AG08395 (cell line): ENCODE results near the gene LRRC8B.
"Not testable (repeated sequence)": the region's sequence is repeated elsewhere in the genome, so short reads cannot be mapped to it uniquely, and the experiment has no call there.

Experiments used
- DNase-seq: peaks from one replicate; pipeline ENCODE4 v3.0.0; 2012; ENCODE audit warnings: mixed read lengths, low spot score

The LRRC8B gene

GRCh38 chr1:89584211-89584610, 59.6 kb downstream of the LRRC8B start:
- no peak for DNase-seq

DNA sequence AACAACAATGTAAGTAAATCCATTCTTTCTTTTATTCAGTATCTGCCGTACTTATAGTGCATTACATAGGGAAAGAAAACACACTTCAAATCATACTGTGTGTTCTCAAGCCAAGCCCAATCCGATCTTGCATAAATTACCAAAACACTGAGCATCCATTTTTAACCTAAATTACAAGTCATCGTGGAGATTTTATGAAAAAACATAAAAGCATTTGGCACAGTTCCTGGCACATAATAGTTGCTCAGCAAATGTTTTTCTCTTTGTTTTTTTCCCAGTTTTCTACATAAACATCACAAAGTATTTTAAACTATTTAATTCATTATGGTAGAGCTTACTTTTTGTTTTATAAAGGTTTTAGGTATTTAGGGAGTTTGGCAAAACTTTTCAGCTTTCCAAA, 60.2 kb downstream of the LRRC8B start:
- no peak for DNase-seq

DNA sequence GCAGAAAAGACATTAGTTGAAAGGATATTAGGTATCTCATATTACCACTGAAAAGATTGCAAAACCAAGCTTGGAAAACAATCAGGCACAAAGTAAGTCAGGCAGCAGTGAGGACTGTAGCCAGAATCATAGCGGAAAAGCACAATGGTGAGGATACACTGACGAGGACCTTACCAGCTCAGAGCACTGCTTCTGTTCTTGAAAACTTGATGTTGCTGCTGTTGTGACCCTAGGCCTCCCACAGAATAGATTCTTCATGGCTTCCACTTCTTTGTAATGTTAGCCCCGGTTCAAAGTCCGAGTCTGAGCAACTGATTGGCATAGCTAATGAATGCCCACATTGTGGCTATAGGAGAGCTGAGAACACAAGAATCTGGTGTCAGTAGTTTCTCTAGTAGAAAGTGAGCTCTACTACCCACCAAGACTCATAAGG, 63.1 kb downstream of the LRRC8B start:
- no peak for DNase-seq

- no peak for DNase-seq
Observed at GRCh38 chr1:89588480-89588879, 63.9 kb downstream of the LRRC8B start.

- DNase-seq: no peak
Observed at GRCh38 chr1:89589515-89589914, 64.9 kb downstream of the LRRC8B start.

GRCh38 chr1:89590341-89591080, 65.9 kb downstream of the LRRC8B start:
- no peak for DNase-seq

DNA sequence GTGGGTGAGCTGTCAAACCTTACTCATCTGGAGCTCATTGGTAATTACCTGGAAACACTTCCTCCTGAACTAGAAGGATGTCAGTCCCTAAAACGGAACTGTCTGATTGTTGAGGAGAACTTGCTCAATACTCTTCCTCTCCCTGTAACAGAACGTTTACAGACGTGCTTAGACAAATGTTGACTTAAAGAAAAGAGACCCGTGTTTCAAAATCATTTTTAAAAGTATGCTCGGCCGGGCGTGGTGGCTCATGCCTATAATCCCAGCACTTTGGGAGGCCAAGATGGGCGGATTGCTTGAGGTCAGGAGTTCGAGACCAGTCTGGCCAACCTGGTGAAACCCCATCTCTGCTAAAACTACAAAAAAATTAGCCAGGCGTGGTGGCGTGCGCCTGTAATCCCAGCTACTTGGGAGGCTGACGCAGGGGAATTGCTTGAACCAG, 68.3 kb downstream of the LRRC8B start:
- not testable (repeated sequence) for DNase-seq

GRCh38 chr1:89594096-89594740, 69.6 kb downstream of the LRRC8B start:
- no peak for DNase-seq

DNA sequence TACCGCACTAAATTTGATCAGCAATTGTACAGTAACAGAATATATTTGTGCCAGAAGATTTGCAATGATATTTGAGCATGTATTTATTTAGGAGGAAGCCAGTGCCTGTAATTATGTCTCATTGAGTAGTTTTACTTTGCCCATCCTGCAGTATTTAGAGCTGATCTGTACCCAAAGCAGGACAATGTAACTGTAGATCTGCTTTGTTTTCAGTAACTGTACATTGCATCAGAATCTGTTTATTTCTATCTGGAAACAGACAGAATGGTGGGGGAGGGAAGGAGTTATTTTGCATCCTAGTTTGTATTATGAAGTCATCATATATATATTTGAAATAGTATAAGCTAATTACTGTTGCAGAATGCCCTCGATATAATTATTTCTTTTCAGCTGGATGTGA, 72.1 kb downstream of the LRRC8B start:
- DNase-seq: no peak

- peak; percentile 63 for DNase-seq
Observed at GRCh38 chr1:89598450-89599331, 74.1 kb downstream of the LRRC8B start.

DNA sequence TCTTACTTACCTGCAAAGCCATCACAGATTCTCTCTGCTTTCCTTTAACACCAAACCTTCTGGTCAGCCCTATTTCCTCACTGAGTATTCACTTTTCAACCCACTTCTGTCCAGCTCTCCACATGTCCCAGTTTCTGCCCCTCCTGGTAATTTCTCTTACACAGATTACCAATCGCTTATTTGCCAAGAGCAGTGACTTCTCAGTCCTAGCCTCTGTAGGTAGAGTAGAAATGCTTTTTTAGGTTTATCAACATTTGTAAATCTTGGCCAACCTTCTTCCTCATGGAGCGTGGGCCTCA, 74.7 kb downstream of the LRRC8B start:
- DNase-seq: no peak

DNA sequence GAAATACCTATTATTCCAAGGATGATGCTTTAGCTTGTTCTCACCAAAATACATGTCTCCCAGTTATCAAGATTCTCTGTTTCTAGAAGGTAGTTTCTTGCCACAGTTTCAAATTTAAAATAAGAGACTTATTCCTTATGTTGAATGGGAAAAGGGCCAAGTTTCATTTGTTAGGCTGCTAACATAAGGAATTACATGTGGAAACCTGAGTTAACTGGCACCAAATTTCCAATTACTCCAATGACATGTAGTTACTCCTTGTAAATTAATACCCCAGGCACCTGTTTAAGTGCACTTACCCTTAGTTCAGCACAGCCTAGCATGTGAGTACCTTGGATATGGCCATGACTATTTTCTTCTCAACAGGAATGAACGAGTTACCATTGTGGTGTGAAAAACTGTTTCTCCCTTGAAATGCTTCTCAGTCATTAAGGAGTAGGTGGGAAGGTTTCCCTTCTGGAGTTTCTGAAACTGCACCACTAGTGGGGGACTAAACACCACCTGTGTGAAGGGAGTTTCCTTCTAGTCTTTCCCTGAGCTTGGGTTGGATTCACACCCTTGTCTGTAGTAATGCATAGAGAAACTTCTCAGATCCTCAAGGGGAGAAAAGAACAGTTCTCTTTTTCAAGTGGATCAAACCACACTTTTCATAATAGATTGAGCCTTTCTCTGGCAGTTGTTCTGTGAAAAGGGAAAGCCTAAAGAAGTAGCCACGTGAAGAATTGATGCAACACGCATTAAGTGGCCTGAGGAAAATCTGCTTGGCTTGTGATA, 76.0 kb downstream of the LRRC8B start:
- DNase-seq: no peak

- DNase-seq: no peak
Observed at GRCh38 chr1:89602871-89603404, 78.3 kb downstream of the LRRC8B start.

- peak; percentile 17 for DNase-seq
Observed at GRCh38 chr1:89603651-89604413, 79.2 kb downstream of the LRRC8B start.

DNA sequence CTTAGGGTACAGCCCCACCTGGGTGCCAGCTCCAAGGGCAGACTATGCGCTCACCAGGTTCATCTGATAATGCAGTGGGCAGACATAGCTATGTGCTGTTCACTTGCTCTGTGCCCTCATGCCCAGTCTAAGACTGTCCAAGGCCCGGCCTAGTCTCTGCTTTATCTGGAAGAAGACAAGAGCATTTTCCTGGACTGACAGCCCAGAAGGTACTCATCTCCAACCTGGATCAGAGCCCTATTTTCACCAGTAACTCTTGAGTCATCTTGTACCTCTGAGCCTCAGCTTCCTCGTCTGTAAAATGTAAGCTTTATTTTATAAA, 79.7 kb downstream of the LRRC8B start:
- DNase-seq: no peak

GRCh38 chr1:89605692-89606091, 81.1 kb downstream of the LRRC8B start:
- DNase-seq: peak; percentile 22

- DNase-seq: no peak
Observed at GRCh38 chr1:89606227-89606980, 81.8 kb downstream of the LRRC8B start.

DNA sequence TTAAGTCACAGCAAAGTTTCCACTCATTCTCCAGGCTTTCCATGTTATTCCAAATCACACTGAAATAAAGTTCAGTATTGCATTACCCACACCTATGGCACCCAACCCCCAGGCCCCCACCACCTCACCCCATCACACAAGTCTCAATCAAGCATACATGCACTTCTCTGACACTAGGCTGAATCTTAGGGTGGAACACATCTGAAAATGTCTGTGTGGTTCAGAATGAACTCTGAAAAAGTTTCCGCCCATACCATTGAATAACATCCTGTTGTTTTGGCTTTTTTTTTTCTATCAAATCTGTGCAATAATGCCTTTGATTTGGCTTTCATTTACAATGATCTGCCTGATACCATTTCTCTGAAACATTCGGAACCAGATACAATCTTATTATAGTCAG, 82.5 kb downstream of the LRRC8B start:
- no peak for DNase-seq

DNA sequence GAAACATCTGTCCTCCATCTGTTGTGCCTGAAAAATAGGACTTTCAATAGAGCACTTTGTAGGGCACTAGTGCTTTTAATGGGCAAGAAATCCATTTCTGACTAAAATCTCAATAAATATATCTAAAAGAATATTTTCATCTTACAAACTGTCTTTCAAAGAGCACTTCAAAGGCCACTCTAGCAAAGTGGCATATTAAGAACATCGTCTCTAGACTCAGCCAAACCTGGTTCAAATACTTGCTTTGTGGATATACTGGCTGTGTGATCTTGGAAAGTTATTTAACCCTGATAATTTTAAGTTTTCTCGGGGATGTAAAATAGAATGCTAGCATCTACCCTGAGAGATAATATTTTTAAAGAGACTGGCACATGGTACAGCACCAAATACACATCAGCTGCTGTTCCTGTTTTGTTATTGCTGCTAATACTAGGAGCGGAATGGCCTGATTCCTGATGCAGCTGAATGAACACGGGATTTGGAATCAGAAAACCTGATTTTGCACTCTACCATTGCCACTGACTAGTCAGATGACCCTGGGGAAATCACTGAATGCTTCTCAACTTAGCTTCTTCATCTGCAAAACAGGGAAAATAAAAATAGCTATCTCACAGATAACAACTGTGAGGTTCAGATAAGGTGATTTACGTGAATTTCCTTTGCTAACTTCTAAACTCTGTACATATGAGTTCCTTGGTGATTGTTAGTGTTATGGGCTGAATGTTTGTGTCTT, 83.1 kb downstream of the LRRC8B start:
- no peak for DNase-seq
